ENCODE data around the gene LECT2.

DNA sequence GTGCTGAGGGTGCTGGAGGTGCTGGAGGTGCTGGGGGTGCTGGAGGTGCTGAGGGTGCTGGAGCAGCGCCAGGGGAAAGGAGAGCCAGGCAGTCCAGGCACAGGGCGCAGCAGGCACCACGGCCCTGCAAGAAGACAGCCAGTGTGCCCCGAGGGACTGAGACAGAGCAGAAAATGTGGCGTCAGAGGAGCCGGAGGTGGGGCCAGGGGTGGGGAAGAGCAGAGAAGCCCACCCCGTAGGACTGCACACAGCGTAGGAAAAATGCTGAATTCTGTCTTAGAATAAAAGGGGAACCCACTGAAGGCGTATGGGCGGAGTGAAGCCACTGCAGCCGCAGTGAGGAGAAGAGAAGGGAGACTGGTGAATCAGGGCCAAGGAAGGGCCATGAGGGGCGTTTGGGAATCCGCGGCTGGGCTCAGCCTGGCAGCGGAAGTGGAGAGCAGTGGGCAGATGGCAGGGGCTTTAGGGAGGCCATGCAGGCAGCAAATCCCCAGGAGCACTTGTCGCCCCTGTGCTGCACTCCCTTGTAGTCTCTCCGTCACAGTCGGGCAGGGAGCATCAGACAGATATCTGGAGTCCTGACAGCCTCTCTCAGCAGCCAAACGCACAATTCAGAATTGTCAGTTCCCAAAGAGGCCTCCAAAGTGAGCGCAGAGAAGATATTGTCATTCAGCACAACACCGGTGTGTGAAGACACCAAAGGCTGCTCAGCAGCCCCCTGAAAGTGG lies 35.9 kb upstream of the LECT2 start:
- TF ChIP-seq EZH2phosphoT487 (IDR thresholded peaks at IDR 0.05; ENCODE audit: low read length) (no peak), EZH2 (optimal IDR thresholded peaks at IDR 0.05; ENCODE audit: low read depth, low read length) (no peak)
- TF ChIP-seq, protein P1, sequence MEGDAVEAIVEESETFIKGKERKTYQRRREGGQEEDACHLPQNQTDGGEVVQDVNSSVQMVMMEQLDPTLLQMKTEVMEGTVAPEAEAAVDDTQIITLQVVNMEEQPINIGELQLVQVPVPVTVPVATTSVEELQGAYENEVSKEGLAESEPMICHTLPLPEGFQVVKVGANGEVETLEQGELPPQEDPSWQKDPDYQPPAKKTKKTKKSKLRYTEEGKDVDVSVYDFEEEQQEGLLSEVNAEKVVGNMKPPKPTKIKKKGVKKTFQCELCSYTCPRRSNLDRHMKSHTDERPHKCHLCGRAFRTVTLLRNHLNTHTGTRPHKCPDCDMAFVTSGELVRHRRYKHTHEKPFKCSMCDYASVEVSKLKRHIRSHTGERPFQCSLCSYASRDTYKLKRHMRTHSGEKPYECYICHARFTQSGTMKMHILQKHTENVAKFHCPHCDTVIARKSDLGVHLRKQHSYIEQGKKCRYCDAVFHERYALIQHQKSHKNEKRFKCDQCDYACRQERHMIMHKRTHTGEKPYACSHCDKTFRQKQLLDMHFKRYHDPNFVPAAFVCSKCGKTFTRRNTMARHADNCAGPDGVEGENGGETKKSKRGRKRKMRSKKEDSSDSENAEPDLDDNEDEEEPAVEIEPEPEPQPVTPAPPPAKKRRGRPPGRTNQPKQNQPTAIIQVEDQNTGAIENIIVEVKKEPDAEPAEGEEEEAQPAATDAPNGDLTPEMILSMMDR (IDR thresholded peaks at IDR 0.05; ENCODE audit: low read length), result no peak

Data from MM.1S (cell line).